ENCODE results near the gene PTPN1.

Gene PTPN1

GRCh38 chr20:50467718-50468356, 42.3 kb upstream of the PTPN1 start:
- Histone ChIP-seq H3K4me2 (ENCODE audit: low read length) (peak overlapping the region; percentile 20; the same call in 1 of the 2 replicates), H3K9me3 (ENCODE audit: control insufficient read depth, insufficient read depth, low read length) (no peaks in the 10 kb centered on the region), H3K9me2 (replicated peaks; ENCODE audit: control insufficient read depth, low read length) (no peaks in the 10 kb centered on the region), H3K36me3 (ENCODE audit: control insufficient read depth, low read length) (no peaks in the 10 kb centered on the region), H3K4me1 (ENCODE audit: control insufficient read depth, low read length) (peaks cover 8% of the 10 kb centered on the region), H3K79me2 (ENCODE audit: control insufficient read depth, low read length) (no peaks in the 10 kb centered on the region), H3K27ac (ENCODE audit: low read depth, low read length) (no peak overlapping the region), H3K4me3 (ENCODE audit: low read length) (no peak overlapping the region), H3F3A (ENCODE audit: control insufficient read depth, insufficient read depth) (no peaks in the 10 kb centered on the region), H4K20me1 (ENCODE audit: control insufficient read depth, insufficient read depth, low read depth, low read length) (no peaks in the 10 kb centered on the region), H3K27me3 (ENCODE audit: control insufficient read depth, low read length) (peaks cover 4% of the 10 kb centered on the region)
- no peak for TF ChIP-seq CTCF (IDR thresholded peaks at IDR 0.05; ENCODE audit: low read depth, low read length, poor library complexity, severe bottlenecking)
- TF ChIP-seq EZH2phosphoT487 (IDR thresholded peaks at IDR 0.05; ENCODE audit: borderline replicate concordance, low read length) = no peak

DNA sequence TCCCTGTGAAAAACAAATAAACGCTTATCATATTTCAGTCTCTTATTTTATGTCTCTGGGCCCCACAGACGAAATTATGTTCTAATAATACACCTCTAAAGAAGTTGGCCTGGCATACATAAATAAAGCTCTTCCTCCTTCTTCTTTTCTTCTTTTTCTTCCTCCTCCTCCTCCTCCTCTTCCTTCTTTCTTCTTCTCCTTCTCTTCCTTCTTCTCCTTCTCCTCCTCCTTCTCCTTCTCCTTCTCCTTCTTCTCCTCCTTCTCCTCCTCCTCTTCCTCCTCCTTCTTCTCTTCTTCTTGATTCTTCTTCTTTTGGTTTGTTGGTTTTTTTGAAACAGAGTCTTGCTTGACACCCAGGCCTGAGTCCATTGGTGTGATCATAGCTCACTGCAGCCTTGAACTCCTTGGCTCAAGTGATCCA, 41.8 kb upstream of the PTPN1 start:
- Histone ChIP-seq H3K27ac (ENCODE audit: low read depth, low read length) (no peak overlapping the region), H3K4me1 (ENCODE audit: control insufficient read depth, low read length) (peaks cover 8% of the 10 kb centered on the region), H3K4me2 (ENCODE audit: low read length) (peak overlapping the region; percentile 20; the same call in 1 of the 2 replicates), H3K27me3 (ENCODE audit: control insufficient read depth, low read length) (peaks cover 10% of the 10 kb centered on the region), H3K36me3 (ENCODE audit: control insufficient read depth, low read length) (no peaks in the 10 kb centered on the region), H3K79me2 (ENCODE audit: control insufficient read depth, low read length) (no peaks in the 10 kb centered on the region), H3K9me3 (ENCODE audit: control insufficient read depth, insufficient read depth, low read length) (no peaks in the 10 kb centered on the region), H3F3A (ENCODE audit: control insufficient read depth, insufficient read depth) (no peaks in the 10 kb centered on the region), H4K20me1 (ENCODE audit: control insufficient read depth, insufficient read depth, low read depth, low read length) (no peaks in the 10 kb centered on the region), H3K4me3 (ENCODE audit: low read length) (no peak overlapping the region), H3K9me2 (replicated peaks; ENCODE audit: control insufficient read depth, low read length) (no peaks in the 10 kb centered on the region)
- TF ChIP-seq EZH2phosphoT487 (IDR thresholded peaks at IDR 0.05; ENCODE audit: borderline replicate concordance, low read length) (no peak), CTCF (IDR thresholded peaks at IDR 0.05; ENCODE audit: low read depth, low read length, poor library complexity, severe bottlenecking) (no peak)

DNA sequence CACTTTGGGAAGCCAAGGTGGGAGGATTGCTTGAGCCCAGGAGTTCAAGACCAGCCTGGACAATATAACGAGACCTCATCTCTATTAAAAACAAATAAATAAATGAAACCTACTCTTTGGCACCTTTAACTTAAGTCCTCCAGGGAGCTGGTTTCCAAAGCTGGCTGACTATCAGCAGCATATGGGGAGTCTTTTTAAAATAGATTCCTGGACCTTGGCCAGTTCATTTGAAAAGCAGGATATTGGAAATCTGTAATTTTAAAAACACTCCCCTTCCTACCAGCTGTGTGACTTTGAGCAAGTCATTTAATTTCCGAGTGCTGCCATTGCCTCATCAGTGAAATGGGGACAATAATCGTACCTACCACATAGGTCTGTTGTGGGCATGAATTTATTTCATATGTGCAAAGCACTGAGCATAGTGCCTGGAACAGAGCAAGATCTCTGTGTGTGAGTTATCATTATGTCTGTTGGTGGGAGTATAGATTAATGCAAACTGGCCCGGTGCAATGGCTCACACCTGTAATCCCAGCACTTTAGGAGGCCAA, 40.9 kb upstream of the PTPN1 start:
- no peaks in the 10 kb centered on the region for H3K9me3 ChIP-seq (ENCODE audit: control insufficient read depth, insufficient read depth, low read length)
- no peaks in the 10 kb centered on the region for H3K9me2 ChIP-seq (replicated peaks; ENCODE audit: control insufficient read depth, low read length)
- H3K4me3 ChIP-seq (ENCODE audit: low read length) = no peak overlapping the region
- no peaks in the 10 kb centered on the region for H3K79me2 ChIP-seq (ENCODE audit: control insufficient read depth, low read length)
- peaks cover 5% of the 10 kb centered on the region; the same call in 1 of the 2 replicates for H3K4me1 ChIP-seq (ENCODE audit: control insufficient read depth, low read length)
- H3K36me3 ChIP-seq (ENCODE audit: control insufficient read depth, low read length) = no peaks in the 10 kb centered on the region
- no peak overlapping the region for H3K27ac ChIP-seq (ENCODE audit: low read depth, low read length)
- H3K27me3 ChIP-seq (ENCODE audit: control insufficient read depth, low read length) = peaks cover 11% of the 10 kb centered on the region
- H3K4me2 ChIP-seq (ENCODE audit: low read length) = no peak overlapping the region
- TF ChIP-seq CTCF (IDR thresholded peaks at IDR 0.05; ENCODE audit: low read depth, low read length, poor library complexity, severe bottlenecking) = no peak
- TF ChIP-seq EZH2phosphoT487 (IDR thresholded peaks at IDR 0.05; ENCODE audit: borderline replicate concordance, low read length) = no peak
- no peaks in the 10 kb centered on the region for H4K20me1 ChIP-seq (ENCODE audit: control insufficient read depth, insufficient read depth, low read depth, low read length)
- H3F3A ChIP-seq (ENCODE audit: control insufficient read depth, insufficient read depth) = no peaks in the 10 kb centered on the region

Measured in DOHH2 (cell line).